ENCODE measurements around the gene PRSS57.

DNA sequence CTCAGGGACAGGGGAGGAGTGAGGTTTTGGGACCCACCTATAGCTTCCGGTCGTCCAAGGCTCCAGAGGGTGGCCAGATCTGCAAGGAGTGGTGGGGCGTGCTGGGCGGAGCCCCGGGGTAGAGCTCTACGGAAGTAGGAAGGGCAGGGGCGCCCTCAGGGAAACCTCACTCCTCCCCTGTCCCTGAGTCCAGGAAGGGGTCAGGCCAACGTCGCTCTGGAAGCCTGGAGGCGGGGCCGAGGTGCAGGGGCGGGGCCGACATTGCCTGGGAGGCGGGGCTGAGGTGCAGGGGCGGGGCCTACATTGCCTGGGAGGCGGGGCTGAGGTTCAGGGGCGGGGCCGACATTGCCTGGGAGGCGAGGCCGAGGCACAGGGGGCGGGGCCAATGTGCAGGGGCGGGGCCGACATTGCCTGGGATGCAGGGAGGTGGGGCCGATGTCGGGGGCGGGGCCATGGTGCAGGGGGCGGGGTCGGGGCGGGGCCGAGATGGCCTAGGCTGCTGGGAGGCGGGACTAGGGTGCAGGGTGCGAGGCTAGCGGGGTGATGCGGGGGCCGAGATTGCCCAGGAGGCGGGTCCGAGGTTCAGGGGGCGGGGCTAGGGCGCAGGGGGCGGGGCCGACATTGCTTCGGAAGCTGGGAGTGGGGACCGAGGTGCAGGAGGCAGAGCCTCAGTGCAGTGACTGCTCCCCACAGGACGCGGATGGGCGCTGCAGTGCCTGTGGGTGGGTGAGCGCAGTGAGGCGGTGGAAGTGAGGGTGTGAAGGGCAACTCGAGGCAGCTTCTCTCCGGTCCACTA is 8.6 kb upstream of the PRSS57 start:
- TF ChIP-seq ZNF781 (CRISPR knock-in tag; IDR thresholded peaks at IDR 0.05; ENCODE audit: borderline replicate concordance, not compliant biosample characterization), result no peak
- TF ChIP-seq, protein P1, sequence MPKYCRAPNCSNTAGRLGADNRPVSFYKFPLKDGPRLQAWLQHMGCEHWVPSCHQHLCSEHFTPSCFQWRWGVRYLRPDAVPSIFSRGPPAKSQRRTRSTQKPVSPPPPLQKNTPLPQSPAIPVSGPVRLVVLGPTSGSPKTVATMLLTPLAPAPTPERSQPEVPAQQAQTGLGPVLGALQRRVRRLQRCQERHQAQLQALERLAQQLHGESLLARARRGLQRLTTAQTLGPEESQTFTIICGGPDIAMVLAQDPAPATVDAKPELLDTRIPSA (CRISPR knock-in tag; IDR thresholded peaks at IDR 0.05; ENCODE audit: borderline replicate concordance), result no peak
- no peak for TF ChIP-seq MYC (CRISPR knock-in tag; IDR thresholded peaks at IDR 0.05; ENCODE audit: borderline replicate concordance)

Data from HepG2 (cell line).